SK-N-MC (cell line): ENCODE results near the gene USP10.

Experiments used
- EZH2 ChIP-seq: fragments of 200-600 bp; sonication (generic); IDR thresholded peaks from one replicate; pipeline ENCODE4 v1.6.1; 2017; ENCODE audit warnings: antibody characterized with exemption
- FOXP2 ChIP-seq: optimal IDR thresholded peaks from 2 replicates; pipeline ENCODE3; 2011; ENCODE audit warnings: mild to moderate bottlenecking, moderate library complexity; ENCODE audit not compliant: insufficient read depth; ENCODE audit errors: extremely low read length, control extremely low read depth
- POLR2AphosphoS5 ChIP-seq: IDR thresholded peaks from 2 replicates; pipeline ENCODE4 v1.6.1; 2012; ENCODE audit warnings: mild to moderate bottlenecking, low read depth, low read length, borderline replicate concordance

GRCh38 chr16:84672276-84673202 lies 27.3 kb upstream of the USP10 start:
- TF ChIP-seq POLR2AphosphoS5, result no peak
- TF ChIP-seq EZH2, result no peak
- no peak for TF ChIP-seq FOXP2
